HG03565 (cell line): ENCODE measurements around the gene JAGN1.
"Not testable (repeated sequence)": the region's sequence is repeated elsewhere in the genome, so short reads cannot be mapped to it uniquely, and the experiment has no call there.

Source experiments
- ATAC-seq: cut with Tn5 transposase; IDR thresholded peaks from one replicate; pipeline ENCODE4 v1.9.1; 2021; ENCODE audit warnings: mild to moderate bottlenecking, moderate library complexity; ENCODE audit not compliant: unreplicated experiment

JAGN1 gene

GRCh38 chr3:9897408-9898372, 7.3 kb downstream of the JAGN1 start:
- ATAC-seq, result no peak

GRCh38 chr3:9898467-9899241, 8.2 kb downstream of the JAGN1 start:
- no peak for ATAC-seq

- ATAC-seq, result no peak
Measured at GRCh38 chr3:9899289-9899791, 8.9 kb downstream of the JAGN1 start.

GRCh38 chr3:9900965-9901415, 10.6 kb downstream of the JAGN1 start:
- not testable (repeated sequence) for ATAC-seq

GRCh38 chr3:9901967-9902366, 11.6 kb downstream of the JAGN1 start:
- no peak for ATAC-seq

GRCh38 chr3:9902372-9903237, 12.2 kb downstream of the JAGN1 start, which contains the start of gene IL17RE:
Gene IL17RE, plus strand, starts transcription at chr3:9902848. Its CDS starts 85 bp downstream, at chr3:9902933.
- no peak for ATAC-seq

- no peak for ATAC-seq
Measured at GRCh38 chr3:9903238-9903624, 12.8 kb downstream of the JAGN1 start.

- ATAC-seq, result no peak
Measured at GRCh38 chr3:9903904-9904303, 13.5 kb downstream of the JAGN1 start.

GRCh38 chr3:9906480-9906879, 16.1 kb downstream of the JAGN1 start:
- no peak for ATAC-seq

- ATAC-seq, result no peak
Measured at GRCh38 chr3:9908286-9908685, 17.9 kb downstream of the JAGN1 start.

GRCh38 chr3:9909221-9910013, 19.0 kb downstream of the JAGN1 start:
- no peak for ATAC-seq

- ATAC-seq, result no peak
Measured at GRCh38 chr3:9911863-9912262, 21.5 kb downstream of the JAGN1 start.

GRCh38 chr3:9912294-9912935, 22.0 kb downstream of the JAGN1 start:
- ATAC-seq, result no peak

- no peak for ATAC-seq
Measured at GRCh38 chr3:9913601-9914000, 23.2 kb downstream of the JAGN1 start.

GRCh38 chr3:9914011-9914410, 23.6 kb downstream of the JAGN1 start:
- ATAC-seq, result no peak

GRCh38 chr3:9914559-9915253, 24.3 kb downstream of the JAGN1 start:
- ATAC-seq, result no peak

GRCh38 chr3:9915254-9916141, 25.1 kb downstream of the JAGN1 start:
- ATAC-seq, result no peak

- ATAC-seq, result no peak
Measured at GRCh38 chr3:9916346-9916733, 25.9 kb downstream of the JAGN1 start.
